K562 (cell line): ENCODE results near the gene ARPC4. TPM values are rescaled to one million over a fixed set of nuclear protein-coding genes. Genes with fewer than 3 reads are reported as not detected.
A peak's percentile ranks its signal among the peaks of the same experiment; 100 is the strongest.

Source experiments
- CHD7 ChIP-seq: fragments of 200-600 bp; sonication (generic); IDR thresholded peaks from one replicate; pipeline ENCODE4 v1.6.1; 2012; ENCODE audit warnings: mild to moderate bottlenecking, low read depth, low read length, inconsistent platforms
- MGA ChIP-seq: fragments of 450-650 bp; IDR thresholded peaks from 2 replicates; pipeline ENCODE4 v1.6.1; 2016; ENCODE audit warnings: mild to moderate bottlenecking, moderate library complexity
- NCOA1 ChIP-seq: fragments of 450-650 bp; IDR thresholded peaks from 2 replicates; pipeline ENCODE4 v1.6.1; 2016; ENCODE audit warnings: low read depth
- polyA plus RNA-seq, 8 experiments: library from polyadenylated mRNA; depleted of rRNA in 4 of 8; stranded (reverse) in 5 of 8; unstranded in 3 of 8; fragments of >200 nt; fragmentation: Nextera tagmentation in 2 of 8; fragmentation: Illumina TruSeq in 1 of 8; extraction: Ambion mirVana in 2 of 8; extraction: Trizol in 1 of 8; gene quantifications; 2 replicates each; pipeline versions ENCODE4 v1.2.1 to v1.2.3, GENCODE V29; 2011 to 2014; ENCODE audit warnings: inconsistent platforms in 1 of 8, missing spikeins in 1 of 8
- total RNA-seq, 7 experiments: library from RNA; depleted of rRNA in 6 of 7; stranded (reverse); fragments of >200 nt in 6 of 7; fragmentation: Illumina TruSeq in 2 of 7; extraction: Trizol in 2 of 7; gene quantifications; 2 replicates each; pipeline versions ENCODE4 v1.2.1 to v1.2.3, GENCODE V29; 2011 to 2021; ENCODE audit warnings: low replicate concordance in 1 of 7

Gene ARPC4
- total and polyA plus RNA-seq, 9 of the 15 experiments (the other 6 are each of a cell fraction or from before 2014, with no cell fraction given) = 20.1 to 153 (median 119) TPM

- TF ChIP-seq MGA (peak; percentile 43; the same call in 1 of the 2 replicates), NCOA1 (no peak), CHD7 (no peak)
Measured at GRCh38 chr3:9749645-9750555, 43.0 kb upstream of the ARPC4 start, which contains the start of gene OGG1 (continued).
